ENCODE results near the gene UGT2B15.
"Not testable (repeated sequence)": the region's sequence is repeated elsewhere in the genome, so short reads cannot be mapped to it uniquely, and the experiment has no call there.

The UGT2B15 gene

DNA sequence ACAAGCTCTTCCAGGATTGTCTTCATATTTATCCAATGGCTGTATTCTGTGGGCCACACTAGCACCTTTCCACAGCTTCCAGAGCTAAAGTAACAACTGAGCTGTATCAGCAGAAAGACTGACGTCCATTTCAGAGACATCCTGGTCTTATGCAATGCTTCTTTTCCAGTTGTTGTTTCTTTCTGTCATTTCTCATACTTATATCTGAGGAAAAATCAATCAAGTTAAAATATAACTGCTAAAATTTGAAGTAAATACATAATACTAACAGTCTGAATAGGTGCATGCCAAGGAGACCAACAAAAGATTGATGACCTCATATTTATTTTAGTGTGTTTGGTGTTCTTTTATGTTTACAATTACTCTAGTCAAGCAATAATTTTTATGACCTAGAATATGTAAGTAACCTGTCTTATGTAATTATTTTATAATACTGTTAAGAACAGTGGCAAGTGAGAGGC, at the start of gene UGT2B15:
Gene UGT2B15 (minus strand): TSS at position 174 of the 461 bp plus-strand sequence. CDS start 34 bp downstream, at position 140.
- not testable (repeated sequence) for DNase-seq (ENCODE audit: low read depth in 3 of 3)

DNA sequence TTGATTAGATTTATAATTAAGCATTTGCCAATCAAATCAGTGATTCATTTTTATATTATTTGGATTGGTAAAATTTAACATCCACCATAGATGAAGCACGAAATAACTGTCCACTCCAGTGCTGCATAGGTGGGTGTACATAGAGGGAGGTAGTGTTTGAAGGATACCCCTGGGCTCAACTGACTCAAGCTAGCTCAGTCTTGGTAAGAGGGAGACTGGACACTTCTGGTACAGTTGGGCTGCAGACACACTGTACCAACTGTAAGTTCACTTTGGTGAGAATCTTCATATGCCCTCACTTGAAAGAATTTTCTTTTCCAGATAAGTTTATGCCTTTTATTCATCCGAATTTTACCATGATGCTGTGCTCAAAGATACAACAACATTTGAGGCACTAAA, 48.6 kb upstream of the UGT2B15 start:
- DNase-seq (ENCODE audit: low read depth in 3 of 3): no peak

DNA sequence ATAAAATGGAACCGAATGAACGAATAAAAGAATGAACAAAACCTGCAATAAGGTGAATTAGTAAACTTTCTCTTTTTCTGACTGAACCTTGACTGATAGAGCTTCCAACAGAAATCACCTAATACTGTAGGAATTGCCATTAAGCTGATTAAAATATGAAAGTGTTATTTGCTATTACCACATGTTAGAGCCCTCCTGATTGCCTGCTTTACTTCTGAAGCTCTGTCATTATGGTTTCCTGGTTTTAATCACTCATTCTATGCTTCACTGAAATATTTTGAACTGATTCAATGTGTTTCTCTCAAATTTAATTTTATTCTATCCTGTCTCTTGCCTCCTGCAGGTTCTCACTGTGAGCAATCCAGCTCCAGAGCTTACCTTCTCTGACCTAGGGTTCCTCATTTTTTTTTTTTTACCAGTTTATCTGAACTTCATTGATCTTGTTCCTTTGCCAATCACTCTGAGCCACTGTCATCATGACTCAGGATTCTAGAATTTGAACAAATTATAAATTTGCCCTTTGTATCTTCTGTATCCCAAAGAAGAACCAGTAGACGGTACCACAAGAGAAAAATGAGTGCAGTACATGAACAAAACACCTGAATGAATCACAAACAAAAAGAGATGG, 48.1 kb upstream of the UGT2B15 start:
- DNase-seq (ENCODE audit: low read depth in 3 of 3): no peak

DNA sequence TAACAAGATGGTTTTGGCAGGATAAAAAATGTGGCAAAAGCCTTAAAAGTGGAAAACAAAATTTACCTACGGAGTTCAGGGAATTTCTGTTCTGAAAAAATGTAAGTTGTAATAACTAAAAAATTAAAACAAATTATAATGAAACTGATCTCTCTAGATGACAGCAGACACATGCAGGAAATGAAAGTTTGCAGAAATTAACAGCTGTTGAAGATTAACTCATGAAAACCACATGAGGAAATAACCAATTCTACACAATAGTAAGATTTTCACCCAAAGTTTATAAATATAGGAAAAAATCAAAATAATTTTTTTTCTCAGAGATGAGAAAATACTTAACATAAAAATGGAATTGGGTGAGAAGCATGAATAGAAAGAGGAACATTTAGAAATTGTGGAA, 47.5 kb upstream of the UGT2B15 start:
- no peak for DNase-seq (ENCODE audit: low read depth in 3 of 3)

DNA sequence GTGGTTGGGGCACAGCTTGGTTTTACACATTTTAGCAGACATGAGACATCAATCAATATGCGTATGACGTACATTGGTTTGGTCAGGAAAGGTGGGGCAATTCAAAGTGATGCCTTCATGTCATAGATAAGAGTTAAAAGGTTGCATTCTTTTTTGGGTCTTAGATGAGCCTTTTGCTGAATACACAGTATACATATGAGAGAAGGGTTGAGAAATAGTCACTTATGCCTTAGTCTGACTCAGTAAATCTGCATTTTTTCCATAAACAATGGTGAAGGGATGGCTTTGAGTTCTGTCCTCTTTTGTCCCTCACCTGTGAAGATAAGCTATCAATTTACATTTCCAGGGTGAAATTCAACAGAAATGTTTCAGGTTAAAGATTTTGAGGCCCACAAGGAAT, 43.9 kb upstream of the UGT2B15 start:
- no peak for DNase-seq (ENCODE audit: low read depth in 3 of 3)

DNA sequence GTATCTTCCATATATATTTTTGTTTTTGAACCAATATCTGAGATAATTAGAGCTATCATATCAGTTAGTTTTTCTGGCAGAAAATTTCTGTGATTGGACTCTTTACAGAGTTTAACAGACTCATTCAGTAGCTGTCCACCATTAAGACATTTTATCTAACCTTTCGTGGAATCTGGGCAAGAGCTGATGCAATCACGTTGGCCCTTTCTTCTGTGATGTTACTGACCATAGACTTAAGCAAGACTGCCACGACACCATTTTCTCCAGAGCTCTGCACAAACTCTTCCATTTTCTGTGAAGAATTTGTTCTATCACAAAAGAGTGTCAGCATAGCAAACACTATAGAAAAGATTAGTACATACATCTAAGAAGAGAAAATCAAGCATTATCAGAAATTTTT, 41.8 kb upstream of the UGT2B15 start:
- DNase-seq (ENCODE audit: low read depth in 3 of 3): no peak

DNA sequence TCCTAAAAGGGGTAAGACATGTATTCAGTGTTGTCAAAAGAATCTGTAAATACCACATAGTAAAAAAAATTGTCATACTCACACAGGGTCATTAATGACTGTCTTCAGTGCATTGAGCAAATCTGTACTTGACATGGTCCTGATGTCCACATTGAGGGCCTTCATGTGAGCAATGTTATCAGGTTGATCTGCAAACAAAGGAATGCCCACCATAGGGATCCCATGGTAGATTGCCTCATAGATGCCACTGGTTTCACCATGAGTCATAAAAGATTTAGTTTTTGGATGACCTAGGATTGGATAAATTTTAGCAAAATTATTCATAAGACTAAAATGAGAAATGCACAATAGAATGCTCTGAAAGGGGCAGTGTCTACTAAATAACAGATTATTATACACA, 38.1 kb upstream of the UGT2B15 start:
- DNase-seq (ENCODE audit: low read depth in 3 of 3): no peak

DNA sequence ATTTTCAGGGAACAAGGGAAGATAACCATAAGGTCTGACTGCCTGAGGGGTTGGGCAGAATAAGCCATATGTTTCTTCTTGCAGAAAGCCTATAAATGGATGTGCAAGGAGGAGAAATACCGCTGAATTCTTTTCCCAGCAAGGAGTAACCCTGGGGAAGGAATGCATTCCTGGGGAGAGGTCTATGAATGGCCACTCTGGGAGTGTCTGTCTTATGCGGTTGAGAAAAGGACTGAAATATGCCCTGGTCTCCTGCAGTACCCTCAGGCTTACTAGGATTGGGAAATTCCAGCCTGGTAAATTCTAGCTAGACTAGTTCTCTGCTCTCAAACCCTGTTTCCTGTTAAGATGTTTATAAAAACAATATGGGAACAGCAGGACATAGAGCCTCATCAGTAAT, 32.7 kb upstream of the UGT2B15 start:
- not testable (repeated sequence) for DNase-seq (ENCODE audit: low read depth in 3 of 3)

DNA sequence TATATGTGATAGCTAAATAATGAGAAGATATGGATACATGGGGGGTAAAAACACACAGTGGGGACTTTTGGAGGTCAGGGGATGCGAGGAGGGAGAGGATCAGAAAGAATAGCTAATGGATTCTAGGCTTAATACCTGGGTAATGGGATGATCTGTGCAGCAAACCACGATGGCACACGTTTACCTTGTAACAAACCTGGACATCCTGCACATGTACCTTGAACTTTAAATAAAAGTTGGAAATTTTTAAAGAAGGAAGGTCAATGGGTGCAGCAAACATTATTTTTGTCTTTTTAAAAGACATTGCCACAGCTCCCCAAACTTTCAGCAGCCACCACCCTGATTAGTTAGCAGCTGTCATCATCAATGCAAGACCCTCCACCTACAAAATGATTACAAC, 29.7 kb upstream of the UGT2B15 start:
- no peak for DNase-seq (ENCODE audit: low read depth in 3 of 3)

DNA sequence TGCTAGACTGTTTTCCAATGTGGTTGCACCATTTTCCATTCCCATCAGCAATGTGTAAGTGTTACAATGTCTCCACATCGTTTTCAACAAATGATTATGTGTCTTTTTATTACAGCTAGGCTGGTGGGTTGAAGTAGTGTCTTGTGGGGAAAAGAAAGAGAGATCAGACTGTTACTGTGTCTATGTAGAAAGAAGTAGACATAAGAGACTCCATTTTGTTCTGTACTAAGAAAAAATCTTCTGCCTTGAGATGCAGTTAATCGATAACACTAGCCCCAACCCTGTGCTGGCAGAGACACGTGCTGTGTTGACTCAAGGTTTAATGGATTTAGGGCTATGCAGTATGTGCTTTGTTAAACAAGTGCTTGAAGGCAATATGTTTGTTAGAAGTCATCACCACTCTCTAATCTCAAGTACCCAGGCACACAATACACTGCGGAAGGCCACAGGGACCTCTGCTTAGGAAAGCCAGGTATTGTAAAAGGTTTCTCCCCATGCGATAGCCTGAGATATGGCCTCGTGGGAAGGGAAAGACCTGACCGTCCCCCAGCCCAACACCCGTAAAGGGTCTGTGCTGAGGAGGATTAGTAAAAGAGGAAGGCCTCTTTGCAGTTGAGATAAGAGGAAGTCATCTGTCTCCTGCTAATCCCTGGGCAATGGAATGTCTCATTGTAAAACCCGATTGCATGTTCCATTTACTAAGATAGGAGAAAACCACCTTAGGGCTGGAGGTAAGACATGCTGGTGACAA, 23.0 kb upstream of the UGT2B15 start:
- DNase-seq (ENCODE audit: low read depth in 3 of 3): no peak

DNA sequence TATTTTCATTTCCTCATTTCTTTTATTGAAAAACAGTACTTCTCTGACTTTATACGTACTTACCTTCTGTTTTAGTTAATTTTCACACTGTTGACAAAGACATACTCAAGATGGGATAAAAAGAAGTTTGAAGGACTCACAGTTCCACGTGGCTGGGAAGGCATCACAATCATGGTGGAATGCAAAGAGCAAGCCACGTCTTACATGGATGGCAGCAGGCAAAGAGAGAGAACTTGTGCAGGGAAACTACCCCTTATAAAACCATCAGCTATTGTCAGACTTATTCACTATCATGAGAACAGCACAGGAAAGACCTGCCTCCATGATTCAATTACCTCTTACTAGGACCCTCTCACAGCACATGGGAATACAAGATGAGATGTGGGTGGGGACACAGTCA, 20.7 kb upstream of the UGT2B15 start:
- no peak for DNase-seq (ENCODE audit: low read depth in 3 of 3)

DNA sequence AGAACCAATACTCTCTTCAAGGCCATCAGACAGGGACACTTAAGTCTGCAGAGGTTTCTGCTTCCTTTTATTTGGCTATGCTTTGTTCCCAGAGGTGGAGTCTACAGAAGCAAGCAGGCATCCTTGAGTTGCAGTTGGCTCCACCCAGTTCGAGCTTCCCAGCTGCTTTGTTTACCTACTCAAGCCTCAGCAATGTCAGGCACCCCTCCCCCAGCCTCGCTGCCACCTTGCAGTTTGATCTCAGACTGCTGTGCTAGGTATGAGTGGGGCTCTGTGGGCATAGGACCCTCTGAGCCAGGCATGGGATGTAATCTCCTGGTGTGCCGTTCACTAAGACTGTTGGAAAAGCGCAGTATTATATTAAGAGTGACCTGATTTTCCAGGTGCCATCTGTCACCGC, 12.6 kb upstream of the UGT2B15 start:
- no peak for DNase-seq (ENCODE audit: low read depth in 3 of 3)

DNA sequence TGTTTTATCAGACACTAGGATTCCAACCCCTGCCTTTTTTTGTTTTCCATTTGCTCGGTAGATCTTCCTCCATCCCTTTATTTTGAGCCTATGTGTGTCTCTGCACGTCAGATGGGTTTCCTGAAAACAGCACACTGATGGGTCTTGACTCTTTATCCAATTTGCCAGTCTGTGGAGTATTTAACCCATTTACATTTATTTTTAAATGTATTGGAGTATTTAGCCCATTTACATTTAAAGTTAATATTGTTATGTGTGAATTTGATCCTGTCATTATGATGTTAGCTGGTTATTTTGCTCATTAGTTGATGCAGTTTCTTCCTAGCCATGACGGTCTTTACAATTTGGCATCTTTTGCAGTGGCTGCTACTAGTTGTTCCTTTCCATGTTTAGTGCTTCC, 10.8 kb upstream of the UGT2B15 start:
- not testable (repeated sequence) for DNase-seq (ENCODE audit: low read depth in 3 of 3)

DNA sequence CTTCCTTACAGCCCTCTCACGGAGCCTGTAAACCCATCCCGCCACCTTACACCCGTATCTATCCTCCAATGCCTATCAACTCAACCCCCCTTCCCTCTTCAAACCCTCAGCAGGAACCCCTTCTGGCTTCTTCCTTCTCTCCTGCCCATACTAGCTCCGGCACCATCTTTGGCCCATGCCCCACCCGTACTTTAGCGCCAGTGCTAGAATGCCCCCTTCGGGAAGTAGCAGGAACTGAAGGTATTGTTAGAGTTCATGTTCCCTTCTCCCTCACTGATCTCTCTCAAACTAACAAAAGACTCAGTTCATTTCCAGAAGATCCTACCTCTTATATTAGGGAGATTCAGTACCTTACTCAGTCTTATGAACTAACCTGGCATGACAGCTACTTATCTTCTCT, 2.7 kb upstream of the UGT2B15 start:
- no peak for DNase-seq (ENCODE audit: low read depth in 3 of 3)

DNA sequence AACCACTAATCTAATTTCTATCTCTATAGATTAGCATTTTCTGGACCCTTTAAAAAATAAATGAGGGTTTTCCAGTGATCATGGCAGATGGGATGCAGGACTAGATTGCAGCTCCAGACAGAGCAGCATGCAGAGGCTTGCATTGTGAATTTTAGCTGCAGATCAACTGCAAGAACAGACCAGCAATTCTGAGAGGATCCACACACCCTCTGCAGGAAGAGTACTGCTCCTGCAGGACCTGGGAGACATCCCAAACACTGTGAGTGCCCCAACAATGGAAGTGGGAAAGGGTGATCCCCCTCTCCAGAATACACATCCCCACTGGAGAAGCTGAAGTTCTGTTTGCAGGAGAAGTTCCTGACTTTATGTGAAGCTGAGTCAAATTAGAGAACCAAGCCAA, 765 bp upstream of the UGT2B15 start:
- not testable (repeated sequence) for DNase-seq (ENCODE audit: low read depth in 3 of 3)

DNA sequence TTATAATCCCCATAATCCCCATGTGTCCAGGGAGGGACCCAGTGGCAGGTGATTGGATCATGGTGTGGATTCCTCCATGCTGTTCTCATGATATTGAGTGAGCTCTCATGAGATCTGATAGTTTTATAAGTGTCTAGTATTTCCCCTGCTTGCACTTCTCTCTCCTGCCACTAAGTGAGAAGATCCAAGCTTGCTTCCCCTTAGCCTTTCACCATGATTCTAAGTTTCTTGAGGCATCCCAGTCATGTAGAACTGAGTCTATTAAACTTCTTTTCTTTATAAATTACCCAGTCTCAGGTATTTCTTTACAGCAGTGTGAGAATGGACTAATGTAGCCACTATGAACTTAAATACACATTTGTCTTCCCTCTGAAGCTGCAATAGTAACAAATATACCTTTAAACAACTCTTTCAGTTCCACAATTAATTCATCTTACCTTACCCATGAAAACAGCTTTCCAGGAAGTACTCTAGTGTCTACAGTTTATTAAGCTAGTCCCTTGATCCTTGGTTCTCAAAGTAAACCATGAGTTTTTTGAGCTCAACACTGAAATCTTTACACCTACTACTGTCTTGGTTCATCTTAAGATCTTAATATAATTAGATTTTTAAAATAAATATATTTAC, 1.8 kb downstream of the UGT2B15 start:
- not testable (repeated sequence) for DNase-seq (ENCODE audit: low read depth in 3 of 3)

DNA sequence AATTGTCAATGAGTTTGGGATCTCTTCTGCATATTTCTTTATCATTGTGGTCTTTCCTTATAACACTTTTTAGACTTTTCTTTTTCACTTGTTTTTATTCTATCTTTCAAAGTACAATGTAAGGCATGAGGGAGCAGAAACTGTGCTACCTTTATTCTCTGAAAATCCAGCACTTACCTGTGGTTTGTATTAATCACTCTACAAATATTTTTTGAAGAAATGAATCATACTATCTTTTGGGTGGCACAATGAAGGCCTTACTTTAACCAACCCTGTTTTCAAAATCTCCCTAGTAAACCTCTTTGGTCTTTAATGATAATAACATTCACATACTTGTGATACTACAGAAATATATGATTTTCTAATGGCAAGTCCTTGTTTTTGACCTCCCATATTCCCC, 2.9 kb downstream of the UGT2B15 start:
- DNase-seq (ENCODE audit: low read depth in 3 of 3): not testable (repeated sequence)

DNA sequence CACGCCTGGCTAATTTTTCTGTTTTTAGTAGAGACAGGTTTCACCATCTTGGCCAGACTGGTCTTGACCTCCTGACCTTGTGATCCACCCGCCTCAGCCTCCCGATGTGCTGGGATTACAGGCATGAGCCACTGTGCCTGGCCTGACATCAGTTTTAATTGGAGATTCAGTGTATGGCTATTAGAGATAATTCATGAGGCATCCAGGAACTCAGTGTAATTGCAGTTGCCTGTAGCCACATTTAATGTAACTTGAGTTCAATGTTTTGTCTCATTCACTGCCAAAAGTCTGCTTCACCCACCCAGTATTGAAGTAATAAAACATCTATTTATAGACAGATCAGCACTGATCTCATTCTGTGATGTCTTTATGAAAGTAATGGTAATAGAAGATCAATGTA, 5.7 kb downstream of the UGT2B15 start:
- DNase-seq (ENCODE audit: low read depth in 3 of 3): not testable (repeated sequence)

DNA sequence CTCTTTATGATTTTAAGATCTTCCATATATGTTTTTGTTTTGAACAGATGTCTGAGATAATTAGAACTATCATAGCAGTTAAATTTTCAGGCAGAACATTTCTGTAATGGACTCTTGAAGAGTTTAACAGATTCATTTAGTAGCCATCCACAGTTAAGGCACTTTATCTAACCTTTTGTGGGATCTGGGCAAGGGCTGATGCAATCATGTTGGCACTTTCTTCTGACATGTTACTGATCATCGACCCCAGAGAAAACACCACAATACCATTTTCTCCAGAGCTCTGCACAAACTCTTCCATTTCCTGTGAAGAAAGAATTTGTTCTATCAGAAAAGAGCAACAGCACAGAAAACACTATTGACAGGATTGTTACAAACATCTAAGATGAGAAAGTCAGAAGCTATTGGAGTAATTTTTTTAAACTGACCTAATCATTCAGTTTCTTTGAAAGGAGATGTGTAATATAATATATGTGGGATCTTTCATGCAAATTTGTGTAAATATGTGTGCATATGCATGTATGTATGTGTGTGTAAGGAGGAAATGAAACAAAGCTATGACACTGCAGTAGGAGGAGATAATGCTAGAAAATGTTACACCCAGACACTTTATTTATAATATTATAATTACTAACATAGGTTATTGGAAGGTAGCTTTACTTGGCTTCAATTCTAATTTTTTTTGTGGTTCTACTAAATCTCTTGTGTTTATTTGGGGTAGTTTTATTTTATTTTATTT, 7.4 kb downstream of the UGT2B15 start:
- not testable (repeated sequence) for DNase-seq (ENCODE audit: low read depth in 3 of 3)

DNA sequence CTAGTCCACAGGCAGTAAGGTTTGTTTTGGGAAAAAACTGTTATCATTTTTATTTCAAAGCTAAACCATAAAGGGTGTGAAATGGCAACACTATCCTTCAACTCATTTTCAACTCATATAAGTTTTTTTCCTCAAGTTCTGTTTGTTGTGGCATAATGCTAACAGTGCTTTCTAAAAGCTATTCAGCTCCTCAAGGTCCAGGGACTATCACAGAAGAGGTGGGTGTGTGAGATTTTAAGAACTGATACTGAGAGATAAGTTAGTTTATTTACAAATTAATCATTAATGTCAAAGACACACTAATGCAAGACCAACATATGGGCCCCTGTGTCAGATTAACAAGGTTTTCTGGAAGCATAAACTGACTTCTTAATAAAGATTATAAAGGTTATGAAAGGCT, 11.8 kb downstream of the UGT2B15 start:
- no peak for DNase-seq (ENCODE audit: low read depth in 3 of 3)

DNA sequence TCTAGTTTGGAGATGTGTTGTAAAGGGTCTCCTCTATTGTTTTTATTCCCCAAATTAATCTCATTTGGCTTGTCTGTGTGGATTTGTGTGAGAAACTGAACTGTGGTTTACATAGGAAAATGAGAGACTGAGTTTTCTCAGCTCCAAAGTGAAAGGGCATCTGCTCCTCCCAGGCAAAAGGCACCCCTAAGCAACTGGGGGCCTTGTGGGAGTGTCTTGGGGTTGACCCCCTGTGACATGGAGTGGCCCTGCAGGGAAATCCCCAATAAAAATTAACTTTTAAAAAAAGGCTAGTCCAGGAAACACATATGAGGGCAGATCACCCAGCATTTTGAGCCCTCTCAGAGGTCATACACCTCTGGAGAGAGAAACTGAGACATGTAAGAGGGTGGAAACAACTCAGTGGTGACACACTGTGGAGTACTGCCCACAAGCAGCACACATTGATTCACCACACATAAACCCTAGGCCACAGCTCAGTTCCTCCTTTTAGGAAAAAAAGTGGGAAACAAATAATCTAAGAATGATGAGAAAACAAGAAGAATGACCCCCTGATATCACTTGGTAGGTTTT, 13.3 kb downstream of the UGT2B15 start:
- DNase-seq (ENCODE audit: low read depth in 3 of 3): not testable (repeated sequence)

DNA sequence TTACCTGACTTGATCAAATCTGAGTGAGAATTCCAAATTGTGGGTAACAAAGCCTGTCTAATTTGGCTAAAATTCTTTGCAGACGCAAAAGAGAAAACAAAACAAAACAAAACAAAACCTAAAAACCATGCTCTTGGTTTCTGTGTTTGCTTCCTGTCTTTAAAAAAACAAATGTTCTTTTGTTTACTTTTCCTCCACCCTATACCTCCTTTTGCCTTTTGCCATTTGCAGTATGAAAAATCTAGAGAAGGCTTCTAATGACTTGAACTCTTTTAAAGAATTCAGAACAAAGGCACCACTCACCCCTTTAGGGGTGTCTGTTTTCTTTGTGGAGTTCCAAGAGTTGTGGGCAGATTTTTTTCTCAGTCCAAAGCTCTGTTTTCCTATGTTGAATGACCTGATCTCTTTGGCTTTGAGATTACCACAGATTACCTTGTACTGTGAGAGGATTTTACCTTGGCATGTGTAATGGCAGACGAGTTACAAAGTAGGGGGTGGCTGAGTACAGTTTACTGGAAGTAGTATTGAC, 13.9 kb downstream of the UGT2B15 start:
- DNase-seq (ENCODE audit: low read depth in 3 of 3): not testable (repeated sequence)

All from stimulated activated CD4-positive, alpha-beta T cell treated with anti-CD3 and anti-CD28 coated beads, TNF-alpha, amount 100 ng/mL, for 24 hours (primary cell).